Panc1 (cell line): ENCODE data around the gene ZNF513. TPM values are rescaled to one million over a fixed set of nuclear protein-coding genes. Genes with fewer than 3 reads are reported as not detected.

Source experiments
- ATAC-seq: fragments of 200-7000 bp; cut with Tn5 transposase; 2 replicates; pipeline ENCODE4 v1.9.1; 2020; ENCODE audit warnings: mild to moderate bottlenecking, moderate library complexity
- BruUV-seq: library from RNA; stranded (reverse); fragments of 400-500 nt; replicated peaks from 2 replicates; lab custom pipeline; 2021; lab: Mats Ljungman, UMichigan
- CTCF ChIA-PET: fragments of 300-600 bp; sonication (Branson Sonifier 250); formaldehyde crosslinking; loops from one replicate; lab custom pipeline; 2022; ENCODE audit warnings: antibody characterized with exemption; lab: Charles Lee
- POLR2A ChIA-PET: fragments of 300-600 bp; sonication (Branson Sonifier 250); formaldehyde crosslinking; loops from one replicate; lab custom pipeline; 2022; ENCODE audit warnings: antibody characterized with exemption; lab: Charles Lee
- DNase-seq: peaks from one replicate; pipeline ENCODE4 v3.0.0-alpha.2; 2010; ENCODE audit warnings: low read depth, low spot score
- H3K27ac ChIP-seq: 2 replicates; pipeline ENCODE4 v1.5.1; 2011; ENCODE audit warnings: mild to moderate bottlenecking, low read length, inconsistent platforms
- H3K27me3 ChIP-seq: fragments of 200-500 bp; sonication (Bioruptor generic); 2 replicates; pipeline ENCODE4 v1.6.0; 2014; ENCODE audit warnings: low read length, inconsistent platforms; ENCODE audit not compliant: control insufficient read depth, insufficient read depth
- H3K36me3 ChIP-seq: fragments of 200-500 bp; sonication (Bioruptor generic); 2 replicates; pipeline ENCODE4 v1.5.1; 2014; ENCODE audit warnings: inconsistent platforms, mild to moderate bottlenecking, low read length, moderate library complexity; ENCODE audit not compliant: control insufficient read depth, insufficient read depth
- H3K4me1 ChIP-seq: 2 replicates; pipeline ENCODE4 v1.5.1; 2011; ENCODE audit warnings: inconsistent platforms, mild to moderate bottlenecking, low read length, moderate library complexity; ENCODE audit not compliant: control insufficient read depth, insufficient read depth
- H3K4me3 ChIP-seq, 2 experiments: 2 replicates each; pipeline ENCODE4 v1.5.1; 2011 to 2012; ENCODE audit warnings: low read depth in 2 of 2, low read length in 2 of 2, mild to moderate bottlenecking in 2 of 2, inconsistent platforms in 1 of 2, moderate library complexity in 1 of 2
- H3K9me3 ChIP-seq: fragments of 200-500 bp; sonication (Bioruptor generic); 2 replicates; pipeline ENCODE4 v1.5.1; 2014; ENCODE audit warnings: low read depth, mild to moderate bottlenecking, inconsistent platforms, low read length, moderate library complexity; ENCODE audit not compliant: control insufficient read depth, insufficient read depth
- POLR2AphosphoS5 ChIP-seq: IDR thresholded peaks from 2 replicates; pipeline ENCODE4 v1.6.1; 2012; ENCODE audit warnings: mild to moderate bottlenecking, low read depth, low read length, moderate library complexity
- SIN3A ChIP-seq: IDR thresholded peaks from 2 replicates; pipeline ENCODE4 v1.6.1; 2012; ENCODE audit warnings: low read depth, mild to moderate bottlenecking, low read length, moderate library complexity, borderline replicate concordance; ENCODE audit not compliant: insufficient read depth
- TCF7L2 ChIP-seq: IDR thresholded peaks from 2 replicates; pipeline ENCODE4 v1.6.1; 2011; ENCODE audit warnings: mild to moderate bottlenecking, low read depth, low read length, inconsistent platforms
- in situ Hi-C: cut with HindIII; loops from 2 replicates; pipeline ENCODE4 v1.10.0; 2016; ENCODE audit warnings: low sequenced_read_pairs, low pct_unique_long_range_greater_than_20kb
- intact Hi-C: fragments of 100-400 bp; cut with micrococcal nuclease; formaldehyde crosslinking; loops from one replicate; pipeline ENCODE4 v1.10.0; 2022; ENCODE audit not compliant: unreplicated experiment
- total RNA-seq: library from RNA; stranded (reverse); gene quantifications from one replicate; pipeline ENCODE4 v1.2.1, GENCODE V29; 2021; ENCODE audit not compliant: unreplicated experiment
- TF ChIP-seq, protein P1 (sequence below), 2 experiments: IDR thresholded peaks; 2 replicates each; pipeline ENCODE4 v1.6.1; 2011 to 2012; ENCODE audit warnings: low read depth in 2 of 2, control low read depth in 1 of 2, low read length in 1 of 2, mild to moderate bottlenecking in 1 of 2, moderate library complexity in 1 of 2; ENCODE audit not compliant: insufficient read depth in 1 of 2
- TF ChIP-seq, protein P2 (sequence below): fragments of 450-650 bp; IDR thresholded peaks from 2 replicates; pipeline ENCODE4 v1.5.1; 2017; ENCODE audit warnings: mild to moderate bottlenecking

Gene ZNF513
- total RNA-seq, 1 experiment from 2014 or later: 25.3 TPM

DNA sequence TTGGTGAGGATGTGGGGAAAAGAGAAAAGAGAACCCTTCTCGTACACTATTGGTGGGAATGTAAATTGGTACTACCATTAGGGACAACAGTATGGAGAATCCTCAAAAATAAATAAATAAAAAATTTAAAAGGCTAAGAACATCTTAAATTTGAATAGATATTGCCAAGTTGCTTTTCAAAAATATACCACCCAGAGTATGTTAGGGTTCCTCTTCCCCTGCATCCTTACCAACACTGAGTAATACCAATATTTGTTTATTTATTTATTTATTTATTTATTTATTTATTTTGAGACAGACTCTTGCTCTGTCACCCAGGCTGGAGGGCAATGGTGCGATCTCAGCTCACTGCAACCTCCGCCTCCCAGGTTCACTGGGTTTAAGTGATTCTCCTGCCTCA, 42.4 kb upstream of the ZNF513 start:
- Histone ChIP-seq H3K36me3 (no peaks in the 10 kb centered on the region), H3K9me3 (no peaks in the 10 kb centered on the region), H3K4me1 (peaks cover 6% of the 10 kb centered on the region; the same call in 1 of the 2 replicates), H3K27me3 (no peaks in the 10 kb centered on the region), H3K27ac (no peak overlapping the region), H3K4me3 (no peak overlapping the region)
- no peak for DNase-seq
- TF ChIP-seq, protein P1, sequence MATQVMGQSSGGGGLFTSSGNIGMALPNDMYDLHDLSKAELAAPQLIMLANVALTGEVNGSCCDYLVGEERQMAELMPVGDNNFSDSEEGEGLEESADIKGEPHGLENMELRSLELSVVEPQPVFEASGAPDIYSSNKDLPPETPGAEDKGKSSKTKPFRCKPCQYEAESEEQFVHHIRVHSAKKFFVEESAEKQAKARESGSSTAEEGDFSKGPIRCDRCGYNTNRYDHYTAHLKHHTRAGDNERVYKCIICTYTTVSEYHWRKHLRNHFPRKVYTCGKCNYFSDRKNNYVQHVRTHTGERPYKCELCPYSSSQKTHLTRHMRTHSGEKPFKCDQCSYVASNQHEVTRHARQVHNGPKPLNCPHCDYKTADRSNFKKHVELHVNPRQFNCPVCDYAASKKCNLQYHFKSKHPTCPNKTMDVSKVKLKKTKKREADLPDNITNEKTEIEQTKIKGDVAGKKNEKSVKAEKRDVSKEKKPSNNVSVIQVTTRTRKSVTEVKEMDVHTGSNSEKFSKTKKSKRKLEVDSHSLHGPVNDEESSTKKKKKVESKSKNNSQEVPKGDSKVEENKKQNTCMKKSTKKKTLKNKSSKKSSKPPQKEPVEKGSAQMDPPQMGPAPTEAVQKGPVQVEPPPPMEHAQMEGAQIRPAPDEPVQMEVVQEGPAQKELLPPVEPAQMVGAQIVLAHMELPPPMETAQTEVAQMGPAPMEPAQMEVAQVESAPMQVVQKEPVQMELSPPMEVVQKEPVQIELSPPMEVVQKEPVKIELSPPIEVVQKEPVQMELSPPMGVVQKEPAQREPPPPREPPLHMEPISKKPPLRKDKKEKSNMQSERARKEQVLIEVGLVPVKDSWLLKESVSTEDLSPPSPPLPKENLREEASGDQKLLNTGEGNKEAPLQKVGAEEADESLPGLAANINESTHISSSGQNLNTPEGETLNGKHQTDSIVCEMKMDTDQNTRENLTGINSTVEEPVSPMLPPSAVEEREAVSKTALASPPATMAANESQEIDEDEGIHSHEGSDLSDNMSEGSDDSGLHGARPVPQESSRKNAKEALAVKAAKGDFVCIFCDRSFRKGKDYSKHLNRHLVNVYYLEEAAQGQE (IDR thresholded peaks at IDR 0.05; ENCODE audit: insufficient read depth in 1 of 2, low read depth in 2 of 2, low read length in 1 of 2): no peak
- TF ChIP-seq POLR2AphosphoS5: no peak
- TF ChIP-seq, protein P2, sequence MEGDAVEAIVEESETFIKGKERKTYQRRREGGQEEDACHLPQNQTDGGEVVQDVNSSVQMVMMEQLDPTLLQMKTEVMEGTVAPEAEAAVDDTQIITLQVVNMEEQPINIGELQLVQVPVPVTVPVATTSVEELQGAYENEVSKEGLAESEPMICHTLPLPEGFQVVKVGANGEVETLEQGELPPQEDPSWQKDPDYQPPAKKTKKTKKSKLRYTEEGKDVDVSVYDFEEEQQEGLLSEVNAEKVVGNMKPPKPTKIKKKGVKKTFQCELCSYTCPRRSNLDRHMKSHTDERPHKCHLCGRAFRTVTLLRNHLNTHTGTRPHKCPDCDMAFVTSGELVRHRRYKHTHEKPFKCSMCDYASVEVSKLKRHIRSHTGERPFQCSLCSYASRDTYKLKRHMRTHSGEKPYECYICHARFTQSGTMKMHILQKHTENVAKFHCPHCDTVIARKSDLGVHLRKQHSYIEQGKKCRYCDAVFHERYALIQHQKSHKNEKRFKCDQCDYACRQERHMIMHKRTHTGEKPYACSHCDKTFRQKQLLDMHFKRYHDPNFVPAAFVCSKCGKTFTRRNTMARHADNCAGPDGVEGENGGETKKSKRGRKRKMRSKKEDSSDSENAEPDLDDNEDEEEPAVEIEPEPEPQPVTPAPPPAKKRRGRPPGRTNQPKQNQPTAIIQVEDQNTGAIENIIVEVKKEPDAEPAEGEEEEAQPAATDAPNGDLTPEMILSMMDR: no peak
- TF ChIP-seq TCF7L2: no peak
- TF ChIP-seq SIN3A: no peak
- in situ Hi-C loops (no loop called here), intact Hi-C loops (no loop called here)
- CTCF ChIA-PET: no interaction called here
- no TSS peak for BruUV-seq
- POLR2A ChIA-PET: no interaction called here
- no peak for ATAC-seq

DNA sequence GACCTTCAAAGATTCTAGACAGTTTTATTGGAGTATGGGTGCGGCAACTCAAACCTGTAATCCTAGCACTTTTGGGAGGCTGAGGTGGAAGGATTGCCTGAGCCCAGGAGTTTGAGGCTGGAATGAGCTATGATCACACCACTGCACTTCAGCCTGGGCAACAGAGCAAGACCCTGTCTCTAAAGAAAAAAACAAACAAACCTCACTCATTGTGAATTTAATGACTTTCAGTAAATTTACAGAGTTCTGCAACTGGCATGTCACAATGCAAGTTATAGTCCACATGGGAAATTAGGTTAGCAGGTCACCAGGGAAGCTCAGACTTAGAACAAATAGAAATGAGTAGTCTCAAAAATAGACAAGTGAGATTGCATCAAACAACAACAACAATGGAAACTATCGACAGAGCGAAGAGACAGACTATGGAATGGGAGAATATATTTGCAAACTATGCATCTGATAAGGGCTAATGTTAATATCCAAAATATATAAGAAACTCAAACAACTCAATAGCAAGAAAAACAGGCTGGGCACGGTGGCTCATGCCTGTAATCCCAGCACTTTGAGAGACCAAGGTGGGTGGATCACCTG, 41.2 kb upstream of the ZNF513 start:
- TF ChIP-seq SIN3A: no peak
- TF ChIP-seq, protein P1 (IDR thresholded peaks at IDR 0.05; ENCODE audit: insufficient read depth in 1 of 2, low read depth in 2 of 2, low read length in 1 of 2): no peak
- TF ChIP-seq TCF7L2: no peak
- no peak for TF ChIP-seq POLR2AphosphoS5
- TF ChIP-seq, protein P2: no peak
- Histone ChIP-seq H3K27me3 (no peaks in the 10 kb centered on the region), H3K9me3 (no peaks in the 10 kb centered on the region), H3K27ac (no peak overlapping the region), H3K4me3 (no peak overlapping the region), H3K4me1 (no peaks in the 10 kb centered on the region), H3K36me3 (no peaks in the 10 kb centered on the region)
- in situ Hi-C loops (no loop called here), intact Hi-C loops (no loop called here)
- no peak for ATAC-seq
- ChIA-PET POLR2A (interaction anchor here (0.5 kb wide), 1 partner anchor 295 kb away, joined by 6 read pairs; no protein-coding TSS in a partner anchor), CTCF (no interaction called here)
- DNase-seq: no peak
- BruUV-seq: no TSS peak
